Peyer's patch (tissue), 4 donors: Measurements from ENCODE around the gene CACHD1. TPM values are rescaled to one million over a fixed set of nuclear protein-coding genes. Genes with fewer than 3 reads are reported as not detected.

ENCODE experiments used
- DNase-seq, 3 donors: peaks; one replicate each; pipeline ENCODE4 v3.0.0-alpha.2; 2017 to 2019
- H3K27ac ChIP-seq, 4 donors: fragments of 200-600 bp; sonication (generic); one replicate each; pipeline ENCODE4 v1.5.1; 2016 to 2019
- H3K27me3 ChIP-seq, 2 donors: fragments of 200-600 bp; sonication (generic); one replicate each; pipeline ENCODE4 v1.5.1; 2019
- H3K36me3 ChIP-seq, 3 donors: fragments of 200-600 bp; sonication (generic); one replicate each; pipeline ENCODE4 v1.5.1; 2016 to 2019
- H3K4me1 ChIP-seq, 4 donors: fragments of 200-600 bp; sonication (generic); one replicate each; pipeline ENCODE4 v1.5.1; 2016 to 2019
- H3K4me3 ChIP-seq, 4 donors: fragments of 200-600 bp; sonication (generic); 1 replicate in 3 of 4; 2 replicates in 1 of 4; pipeline ENCODE4 v1.5.1; 2016 to 2019; ENCODE audit warnings: mild to moderate bottlenecking in 1 of 4
- H3K9me3 ChIP-seq, 4 donors: fragments of 200-600 bp; sonication (generic); one replicate each; pipeline ENCODE4 v1.5.1; 2016 to 2019; ENCODE audit warnings: mild to moderate bottlenecking in 1 of 4
- CTCF ChIP-seq, 6 experiments: fragments of 450-650 bp in 4 of 6; fragments of 200-600 bp in 2 of 6; sonication (generic) in 1 of 6; IDR thresholded peaks; one replicate each; pipeline ENCODE4 v1.5.1; 2017 to 2019; ENCODE audit warnings: antibody characterized with exemption in 6 of 6, mild to moderate bottlenecking in 3 of 6, moderate library complexity in 1 of 6
- POLR2A ChIP-seq, 2 donors: fragments of 450-650 bp; IDR thresholded peaks; one replicate each; pipeline ENCODE4 v1.5.1; 2017; ENCODE audit warnings: antibody characterized with exemption in 2 of 2, mild to moderate bottlenecking in 2 of 2, moderate library complexity in 2 of 2
- total RNA-seq, 4 donors: library from RNA; depleted of rRNA; stranded (reverse); fragments of >200 nt; gene quantifications; one replicate each; pipeline ENCODE4 v1.1.0, GENCODE V29; 2016

CACHD1 gene
- total RNA-seq, 4 donors from 2014 or later: 3.3 to 10.7 (median 6.3) TPM

- Histone ChIP-seq H3K36me3 (no peaks in the 10 kb centered on the region), H3K27me3 (no peaks in the 10 kb centered on the region), H3K4me3 (no peak overlapping the region), H3K4me1 (peaks cover 0 to 29% (median 0%) of the 10 kb centered on the region in 4 donors), H3K9me3 (no peaks in the 10 kb centered on the region), H3K27ac (peak overlapping the region in 1 of 4 donors; percentile 16)
- no peak for DNase-seq
- TF ChIP-seq POLR2A (IDR thresholded peaks at IDR 0.05) (no peak), CTCF (IDR thresholded peaks at IDR 0.05) (no peak)
Observed at GRCh38 chr1:64496606-64497005, 26.7 kb downstream of the CACHD1 start.

GRCh38 chr1:64497088-64497883 is 27.4 kb downstream of the CACHD1 start:
- Histone ChIP-seq H3K4me3 (no peak overlapping the region), H3K27me3 (no peaks in the 10 kb centered on the region), H3K4me1 (peaks cover 0 to 29% (median 0%) of the 10 kb centered on the region in 4 donors), H3K36me3 (no peaks in the 10 kb centered on the region), H3K27ac (no peak overlapping the region), H3K9me3 (no peaks in the 10 kb centered on the region)
- DNase-seq: no peak
- no peak for TF ChIP-seq POLR2A (IDR thresholded peaks at IDR 0.05)
- TF ChIP-seq CTCF (IDR thresholded peaks at IDR 0.05): no peak

- no peak for DNase-seq
- H3K36me3 ChIP-seq: no peaks in the 10 kb centered on the region
- TF ChIP-seq POLR2A (IDR thresholded peaks at IDR 0.05): no peak
- TF ChIP-seq CTCF (IDR thresholded peaks at IDR 0.05): no peak
- no peak overlapping the region for H3K4me3 ChIP-seq
- no peaks in the 10 kb centered on the region for H3K27me3 ChIP-seq
- no peak overlapping the region for H3K27ac ChIP-seq
- H3K4me1 ChIP-seq: peaks cover 0 to 29% (median 0%) of the 10 kb centered on the region in 4 donors
- no peaks in the 10 kb centered on the region for H3K9me3 ChIP-seq
Observed at GRCh38 chr1:64498325-64498724, 28.4 kb downstream of the CACHD1 start.

GRCh38 chr1:64499011-64499410 is 29.1 kb downstream of the CACHD1 start:
- Histone ChIP-seq H3K27me3 (no peaks in the 10 kb centered on the region), H3K36me3 (no peaks in the 10 kb centered on the region), H3K27ac (no peak overlapping the region), H3K9me3 (no peaks in the 10 kb centered on the region), H3K4me3 (no peak overlapping the region), H3K4me1 (peaks cover 0 to 29% (median 0%) of the 10 kb centered on the region in 4 donors)
- TF ChIP-seq CTCF (IDR thresholded peaks at IDR 0.05) (no peak), POLR2A (IDR thresholded peaks at IDR 0.05) (no peak)
- DNase-seq: no peak

GRCh38 chr1:64499966-64500365 is 30.0 kb downstream of the CACHD1 start:
- Histone ChIP-seq H3K4me1 (peaks cover 0 to 25% (median 0%) of the 10 kb centered on the region in 4 donors), H3K27ac (no peak overlapping the region), H3K27me3 (no peaks in the 10 kb centered on the region), H3K9me3 (no peaks in the 10 kb centered on the region), H3K4me3 (no peak overlapping the region), H3K36me3 (no peaks in the 10 kb centered on the region)
- TF ChIP-seq CTCF (IDR thresholded peaks at IDR 0.05) (peak in 1 of 6 experiments; percentile 8), POLR2A (IDR thresholded peaks at IDR 0.05) (no peak)
- DNase-seq: no peak
